ENCODE results near the gene SUCLG2.

Gene SUCLG2

GRCh38 chr3:67598814-67599556, 55.4 kb downstream of the SUCLG2 start:
- TF ChIP-seq OSR1 (CRISPR knock-in tag; IDR thresholded peaks at IDR 0.05) (no peak), ARNTL (CRISPR knock-in tag; IDR thresholded peaks at IDR 0.05; ENCODE audit: borderline replicate concordance, low read depth) (no peak), SNAI2 (CRISPR knock-in tag; IDR thresholded peaks at IDR 0.05) (no peak), TSHZ2 (CRISPR knock-in tag; IDR thresholded peaks at IDR 0.05) (no peak), ZFP30 (CRISPR knock-in tag; IDR thresholded peaks at IDR 0.05) (no peak), POU6F1 (CRISPR knock-in tag; IDR thresholded peaks at IDR 0.05; ENCODE audit: borderline replicate concordance, low read depth) (no peak), ZFP3 (CRISPR knock-in tag; IDR thresholded peaks at IDR 0.05) (no peak), CSDC2 (CRISPR knock-in tag; IDR thresholded peaks at IDR 0.05) (no peak), PPARA (CRISPR knock-in tag; IDR thresholded peaks at IDR 0.05; ENCODE audit: borderline replicate concordance) (no peak), ESRRG (CRISPR knock-in tag; IDR thresholded peaks at IDR 0.05) (no peak)
- no peak for ATAC-seq

- TF ChIP-seq ARNTL (CRISPR knock-in tag; IDR thresholded peaks at IDR 0.05; ENCODE audit: borderline replicate concordance, low read depth) (no peak), ZFP30 (CRISPR knock-in tag; IDR thresholded peaks at IDR 0.05) (no peak), TSHZ2 (CRISPR knock-in tag; IDR thresholded peaks at IDR 0.05) (no peak), TCF4 (CRISPR knock-in tag; IDR thresholded peaks at IDR 0.05; ENCODE audit: borderline replicate concordance) (no peak), OSR1 (CRISPR knock-in tag; IDR thresholded peaks at IDR 0.05) (no peak), BACH2 (CRISPR knock-in tag; IDR thresholded peaks at IDR 0.05; ENCODE audit: borderline replicate concordance) (no peak), POU6F1 (CRISPR knock-in tag; IDR thresholded peaks at IDR 0.05; ENCODE audit: borderline replicate concordance, low read depth) (no peak), ZNF8 (CRISPR knock-in tag; IDR thresholded peaks at IDR 0.05) (no peak)
- ATAC-seq, result no peak
Observed at GRCh38 chr3:67595424-67595823, 59.0 kb downstream of the SUCLG2 start.

GRCh38 chr3:67593761-67594234, 60.6 kb downstream of the SUCLG2 start:
- TF ChIP-seq ZNF70 (CRISPR knock-in tag; IDR thresholded peaks at IDR 0.05) (no peak), BACH2 (CRISPR knock-in tag; IDR thresholded peaks at IDR 0.05; ENCODE audit: borderline replicate concordance) (no peak), RARB (CRISPR knock-in tag; IDR thresholded peaks at IDR 0.05) (no peak), ESRRG (CRISPR knock-in tag; IDR thresholded peaks at IDR 0.05) (no peak), POU6F1 (CRISPR knock-in tag; IDR thresholded peaks at IDR 0.05; ENCODE audit: borderline replicate concordance, low read depth) (no peak), CSRNP3 (CRISPR knock-in tag; IDR thresholded peaks at IDR 0.05) (no peak), TCF4 (CRISPR knock-in tag; IDR thresholded peaks at IDR 0.05; ENCODE audit: borderline replicate concordance) (no peak), CSDC2 (CRISPR knock-in tag; IDR thresholded peaks at IDR 0.05) (no peak), ISL1 (CRISPR knock-in tag; IDR thresholded peaks at IDR 0.05) (no peak), GLIS3 (CRISPR knock-in tag; IDR thresholded peaks at IDR 0.05) (no peak), TOX (CRISPR knock-in tag; IDR thresholded peaks at IDR 0.05; ENCODE audit: borderline replicate concordance) (no peak), PPARA (CRISPR knock-in tag; IDR thresholded peaks at IDR 0.05; ENCODE audit: borderline replicate concordance) (no peak), OSR1 (CRISPR knock-in tag; IDR thresholded peaks at IDR 0.05) (no peak), ARNTL (CRISPR knock-in tag; IDR thresholded peaks at IDR 0.05; ENCODE audit: borderline replicate concordance, low read depth) (no peak), ZFP30 (CRISPR knock-in tag; IDR thresholded peaks at IDR 0.05) (no peak), PATZ1 (CRISPR knock-in tag; IDR thresholded peaks at IDR 0.05; ENCODE audit: borderline replicate concordance) (no peak)
- peak; percentile 25; the same call in 1 of the 3 replicates for ATAC-seq

Data from SK-N-SH treated with all-trans-retinoic acid at 6 μM for 48 hours (cell line).